ENCODE measurements around the gene WDR90. TPM values are rescaled to one million over a fixed set of nuclear protein-coding genes. Genes with fewer than 3 reads are reported as not detected.
A peak's percentile ranks its signal among the peaks of the same experiment; 100 is the strongest.

WDR90 gene
- total RNA-seq, 4 donors from 2014 or later, result 8.2 to 22.7 (median 16.5) TPM

- intact Hi-C loops (cut with DNase I), result no loop called here
- WGBS, result 87% methylated on average over 20 of the region's 22 CpGs
- no peak for DNase-seq (ENCODE audit: extremely low spot score)
- Histone ChIP-seq H3K27ac (replicated peaks in 1 of 4) (no peak overlapping the region), H3K4me1 (peaks cover 34 to 60% (median 53%) of the 10 kb centered on the region in 4 donors), H3K27me3 (peaks cover 0 to 21% (median 0%) of the 10 kb centered on the region in 4 donors), H3K9me3 (no peaks in the 10 kb centered on the region), H3K4me3 (no peak overlapping the region), H3K36me3 (peaks cover 10 to 25% (median 20%) of the 10 kb centered on the region in 4 donors)
- TF ChIP-seq POLR2AphosphoS5 (IDR thresholded peaks at IDR 0.05), result no peak
- TF ChIP-seq, protein P1, sequence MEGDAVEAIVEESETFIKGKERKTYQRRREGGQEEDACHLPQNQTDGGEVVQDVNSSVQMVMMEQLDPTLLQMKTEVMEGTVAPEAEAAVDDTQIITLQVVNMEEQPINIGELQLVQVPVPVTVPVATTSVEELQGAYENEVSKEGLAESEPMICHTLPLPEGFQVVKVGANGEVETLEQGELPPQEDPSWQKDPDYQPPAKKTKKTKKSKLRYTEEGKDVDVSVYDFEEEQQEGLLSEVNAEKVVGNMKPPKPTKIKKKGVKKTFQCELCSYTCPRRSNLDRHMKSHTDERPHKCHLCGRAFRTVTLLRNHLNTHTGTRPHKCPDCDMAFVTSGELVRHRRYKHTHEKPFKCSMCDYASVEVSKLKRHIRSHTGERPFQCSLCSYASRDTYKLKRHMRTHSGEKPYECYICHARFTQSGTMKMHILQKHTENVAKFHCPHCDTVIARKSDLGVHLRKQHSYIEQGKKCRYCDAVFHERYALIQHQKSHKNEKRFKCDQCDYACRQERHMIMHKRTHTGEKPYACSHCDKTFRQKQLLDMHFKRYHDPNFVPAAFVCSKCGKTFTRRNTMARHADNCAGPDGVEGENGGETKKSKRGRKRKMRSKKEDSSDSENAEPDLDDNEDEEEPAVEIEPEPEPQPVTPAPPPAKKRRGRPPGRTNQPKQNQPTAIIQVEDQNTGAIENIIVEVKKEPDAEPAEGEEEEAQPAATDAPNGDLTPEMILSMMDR (IDR thresholded peaks at IDR 0.05), result no peak
Observed at GRCh38 chr16:634051-634670, 15.0 kb upstream of the WDR90 start.

DNA sequence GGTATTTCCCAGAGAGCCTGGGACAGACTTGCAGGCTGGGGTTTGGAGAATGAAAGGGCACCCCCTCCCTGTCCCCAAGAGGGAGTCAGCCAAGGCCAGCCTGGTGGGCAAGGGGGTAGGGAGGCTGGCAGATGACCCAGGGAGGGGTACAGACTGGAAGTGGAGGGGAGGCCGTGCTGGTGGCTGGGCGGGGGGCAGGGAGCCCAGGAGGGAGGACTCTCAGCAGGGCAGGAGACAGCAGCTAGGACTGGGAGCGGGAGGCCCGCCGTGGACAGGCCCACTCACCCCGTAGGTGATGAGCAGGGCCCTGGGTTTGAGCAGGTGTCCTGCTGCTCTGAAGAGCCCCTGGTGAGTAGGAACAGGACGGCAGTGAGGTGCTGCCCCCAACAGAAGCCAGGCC, 14.2 kb upstream of the WDR90 start:
- H3K27ac ChIP-seq (replicated peaks in 1 of 4), result no peak overlapping the region
- no peaks in the 10 kb centered on the region for H3K9me3 ChIP-seq
- peaks cover 10 to 24% (median 19%) of the 10 kb centered on the region in 4 donors for H3K36me3 ChIP-seq
- 79% methylated on average over 6 of the region's 7 CpGs for WGBS
- intact Hi-C loops (cut with DNase I), result loop anchor here (5.0 kb wide), 2 partner anchors 48 to 233 kb away; partner anchors contain the start of gene DECR2
- H3K27me3 ChIP-seq, result peaks cover 0 to 21% (median 0%) of the 10 kb centered on the region in 4 donors
- TF ChIP-seq POLR2A (IDR thresholded peaks at IDR 0.05; ENCODE audit: low read depth), result no peak
- no peak for TF ChIP-seq EP300 (IDR thresholded peaks at IDR 0.05)
- TF ChIP-seq, protein P1 (IDR thresholded peaks at IDR 0.05), result no peak
- TF ChIP-seq POLR2AphosphoS5 (IDR thresholded peaks at IDR 0.05), result no peak
- H3K4me1 ChIP-seq, result peaks cover 34 to 52% (median 46%) of the 10 kb centered on the region in 4 donors
- peak overlapping the region; percentile 66 to 91 (median 82) for H3K4me3 ChIP-seq
- DNase-seq (ENCODE audit: extremely low spot score), result no peak

DNA sequence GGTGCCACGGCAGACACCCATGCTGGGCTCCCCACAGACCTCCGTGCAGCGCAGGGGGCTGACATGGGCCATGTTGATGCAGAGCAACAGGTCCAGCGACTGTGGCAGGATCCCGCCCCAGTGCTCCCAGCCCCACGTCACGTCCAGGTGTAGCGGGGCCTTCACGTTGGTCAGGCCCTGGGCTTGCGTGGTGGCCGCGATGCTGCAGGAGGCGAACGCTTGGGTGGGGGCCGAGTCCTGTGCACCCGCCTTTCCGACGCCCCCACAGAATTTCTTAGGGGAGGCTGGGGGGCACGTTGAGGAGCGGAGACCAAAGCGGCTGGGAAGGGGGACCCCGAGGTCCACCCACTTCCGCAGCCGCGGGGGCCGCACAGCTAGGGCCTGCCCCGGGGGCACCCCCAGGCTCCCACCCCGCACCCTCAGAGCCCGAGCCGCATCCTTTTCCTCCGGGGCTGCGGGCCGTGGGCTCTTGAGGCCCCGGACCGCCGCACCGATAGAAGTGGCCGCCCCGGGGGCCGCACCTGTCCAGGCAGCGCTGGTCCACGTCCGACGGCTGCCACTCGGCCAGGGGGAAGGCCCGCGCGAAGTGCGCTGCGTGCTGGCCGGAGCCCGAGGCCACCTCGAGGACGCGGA, 13.5 kb upstream of the WDR90 start:
- Histone ChIP-seq H3K4me1 (peaks cover 29 to 49% (median 42%) of the 10 kb centered on the region in 4 donors), H3K27me3 (peaks cover 0 to 21% (median 0%) of the 10 kb centered on the region in 4 donors), H3K27ac (replicated peaks in 1 of 4) (peak overlapping the region; percentile 93 to 98 (median 95)), H3K4me3 (peak overlapping the region; percentile 66 to 91 (median 82)), H3K9me3 (no peaks in the 10 kb centered on the region), H3K36me3 (peaks cover 10 to 24% (median 19%) of the 10 kb centered on the region in 4 donors)
- TF ChIP-seq POLR2AphosphoS5 (IDR thresholded peaks at IDR 0.05) (no peak), EP300 (IDR thresholded peaks at IDR 0.05) (no peak), POLR2A (IDR thresholded peaks at IDR 0.05; ENCODE audit: low read depth) (peak; percentile 8)
- TF ChIP-seq, protein P1 (IDR thresholded peaks at IDR 0.05), result no peak
- 3% methylated on average over 20 of the region's 55 CpGs for WGBS
- no peak for DNase-seq (ENCODE audit: extremely low spot score)
- intact Hi-C loops (cut with DNase I), result loop anchor here (5.0 kb wide), 2 partner anchors 48 to 233 kb away; partner anchors contain the start of gene DECR2

- WGBS, result 0% methylated on average over 31 of the region's 91 CpGs
- H3K4me3 ChIP-seq, result peak within 1 kb of the TSS; percentile 66 to 91 (median 82)
- peaks cover 0 to 13% (median 0%) of the 10 kb centered on the region in 4 donors for H3K27me3 ChIP-seq
- peak; percentile 98 for DNase-seq (ENCODE audit: extremely low spot score)
- peak within 1 kb of the TSS; percentile 93 to 98 (median 95) for H3K27ac ChIP-seq (replicated peaks in 1 of 4)
- peaks cover 10 to 24% (median 19%) of the 10 kb centered on the region in 4 donors for H3K36me3 ChIP-seq
- TF ChIP-seq POLR2AphosphoS5 (IDR thresholded peaks at IDR 0.05), result peak; percentile 85 to 88
- no peak for TF ChIP-seq EP300 (IDR thresholded peaks at IDR 0.05)
- TF ChIP-seq, protein P1 (IDR thresholded peaks at IDR 0.05), result peak in 2 of 3 experiments; percentile 1 to 34
- TF ChIP-seq POLR2A (IDR thresholded peaks at IDR 0.05; ENCODE audit: low read depth), result no peak
- no peaks in the 10 kb centered on the region for H3K9me3 ChIP-seq
- peaks cover 22 to 49% (median 42%) of the 10 kb centered on the region in 4 donors for H3K4me1 ChIP-seq
- intact Hi-C loops (cut with DNase I), result loop anchor here (5.0 kb wide), 2 partner anchors 49 to 234 kb away; partner anchors contain the start of gene DECR2
Observed at GRCh38 chr16:636206-637080, 12.7 kb upstream of the WDR90 start, which contains the start of gene METTL26. METTL26 (minus strand) TSS chr16:636305; CDS start chr16:636290, 15 bp downstream.

Data from esophagus muscularis mucosa (tissue), 4 donors.